ENCODE data around the gene FBXW8.

DNA sequence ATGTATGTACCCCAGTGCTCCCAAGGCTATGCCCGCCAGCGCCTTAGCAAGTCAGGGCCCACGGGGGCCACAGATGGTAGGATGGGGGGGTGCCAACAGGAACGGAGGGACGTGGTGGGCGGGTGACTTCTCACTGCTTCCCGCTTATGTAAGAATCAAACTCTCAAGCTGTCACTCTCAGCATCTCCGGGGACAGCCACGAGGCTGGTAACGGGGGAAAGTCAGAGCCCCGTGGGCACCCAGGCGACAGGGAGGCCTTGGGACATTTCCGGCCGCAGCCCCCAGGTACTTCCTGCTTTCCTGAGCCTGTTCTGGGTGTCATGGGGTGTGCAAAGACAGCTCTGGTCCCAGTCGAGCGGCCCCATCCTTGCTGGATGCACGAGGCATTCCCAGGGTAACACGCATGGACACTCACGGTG lies 129.2 kb downstream of the FBXW8 start:
- TF ChIP-seq, protein P1, sequence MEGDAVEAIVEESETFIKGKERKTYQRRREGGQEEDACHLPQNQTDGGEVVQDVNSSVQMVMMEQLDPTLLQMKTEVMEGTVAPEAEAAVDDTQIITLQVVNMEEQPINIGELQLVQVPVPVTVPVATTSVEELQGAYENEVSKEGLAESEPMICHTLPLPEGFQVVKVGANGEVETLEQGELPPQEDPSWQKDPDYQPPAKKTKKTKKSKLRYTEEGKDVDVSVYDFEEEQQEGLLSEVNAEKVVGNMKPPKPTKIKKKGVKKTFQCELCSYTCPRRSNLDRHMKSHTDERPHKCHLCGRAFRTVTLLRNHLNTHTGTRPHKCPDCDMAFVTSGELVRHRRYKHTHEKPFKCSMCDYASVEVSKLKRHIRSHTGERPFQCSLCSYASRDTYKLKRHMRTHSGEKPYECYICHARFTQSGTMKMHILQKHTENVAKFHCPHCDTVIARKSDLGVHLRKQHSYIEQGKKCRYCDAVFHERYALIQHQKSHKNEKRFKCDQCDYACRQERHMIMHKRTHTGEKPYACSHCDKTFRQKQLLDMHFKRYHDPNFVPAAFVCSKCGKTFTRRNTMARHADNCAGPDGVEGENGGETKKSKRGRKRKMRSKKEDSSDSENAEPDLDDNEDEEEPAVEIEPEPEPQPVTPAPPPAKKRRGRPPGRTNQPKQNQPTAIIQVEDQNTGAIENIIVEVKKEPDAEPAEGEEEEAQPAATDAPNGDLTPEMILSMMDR (IDR thresholded peaks at IDR 0.05), result no peak
- TF ChIP-seq POLR2A (IDR thresholded peaks at IDR 0.05), result no peak
- TF ChIP-seq EP300 (IDR thresholded peaks at IDR 0.05; ENCODE audit: low read depth), result no peak
- no peak for TF ChIP-seq POLR2AphosphoS5 (IDR thresholded peaks at IDR 0.05)

Data from transverse colon (tissue), 4 donors.